ENCODE data around the gene SHOX.
"Not testable (repeated sequence)": the region's sequence is repeated elsewhere in the genome, so short reads cannot be mapped to it uniquely, and the experiment has no call there.

Gene SHOX

GRCh38 chrX:637660-638481 lies 7.3 kb downstream of the SHOX start:
- DNase-seq (ENCODE audit: low read depth in 3 of 3): no peak

GRCh38 chrX:638482-639131 lies 8.0 kb downstream of the SHOX start:
- DNase-seq (ENCODE audit: low read depth in 3 of 3): no peak

DNA sequence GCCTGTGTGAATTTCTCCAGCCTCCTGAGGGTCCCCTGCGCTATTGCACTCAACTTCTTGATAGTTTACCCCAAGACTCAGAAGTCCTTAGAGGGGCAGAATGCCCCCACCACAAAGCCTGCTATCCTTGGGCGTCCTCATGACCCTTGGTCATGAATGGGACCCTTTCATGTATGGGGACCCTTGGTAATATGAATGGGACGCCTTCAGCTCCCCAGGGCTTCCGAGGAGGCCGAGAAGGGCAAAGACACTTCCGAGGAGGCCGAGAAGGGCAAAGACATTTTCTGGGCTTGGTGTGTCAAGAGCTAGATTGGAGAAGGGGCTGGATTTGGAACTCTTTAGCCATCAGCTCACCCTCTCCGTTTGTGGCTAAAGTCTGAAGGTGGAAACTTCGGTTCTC lies 8.6 kb downstream of the SHOX start:
- DNase-seq (ENCODE audit: low read depth in 3 of 3): no peak

DNA sequence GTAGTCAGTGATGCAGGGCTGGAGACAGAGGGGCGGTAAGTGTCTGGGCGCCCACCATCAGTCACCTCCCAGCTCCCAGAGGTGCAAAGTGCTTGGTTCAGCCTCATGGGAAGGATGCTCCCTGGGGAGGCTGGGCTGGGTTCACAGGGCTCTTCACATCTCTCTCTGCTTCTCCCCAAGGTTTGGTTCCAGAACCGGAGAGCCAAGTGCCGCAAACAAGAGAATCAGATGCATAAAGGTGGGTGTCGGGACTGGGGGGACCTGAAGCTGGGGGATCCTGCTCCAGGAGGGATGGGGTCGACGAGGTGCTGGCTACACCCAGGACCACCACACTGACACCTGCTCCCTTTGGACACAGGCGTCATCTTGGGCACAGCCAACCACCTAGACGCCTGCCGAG lies 10.1 kb downstream of the SHOX start:
- DNase-seq (ENCODE audit: low read depth in 3 of 3): no peak

DNA sequence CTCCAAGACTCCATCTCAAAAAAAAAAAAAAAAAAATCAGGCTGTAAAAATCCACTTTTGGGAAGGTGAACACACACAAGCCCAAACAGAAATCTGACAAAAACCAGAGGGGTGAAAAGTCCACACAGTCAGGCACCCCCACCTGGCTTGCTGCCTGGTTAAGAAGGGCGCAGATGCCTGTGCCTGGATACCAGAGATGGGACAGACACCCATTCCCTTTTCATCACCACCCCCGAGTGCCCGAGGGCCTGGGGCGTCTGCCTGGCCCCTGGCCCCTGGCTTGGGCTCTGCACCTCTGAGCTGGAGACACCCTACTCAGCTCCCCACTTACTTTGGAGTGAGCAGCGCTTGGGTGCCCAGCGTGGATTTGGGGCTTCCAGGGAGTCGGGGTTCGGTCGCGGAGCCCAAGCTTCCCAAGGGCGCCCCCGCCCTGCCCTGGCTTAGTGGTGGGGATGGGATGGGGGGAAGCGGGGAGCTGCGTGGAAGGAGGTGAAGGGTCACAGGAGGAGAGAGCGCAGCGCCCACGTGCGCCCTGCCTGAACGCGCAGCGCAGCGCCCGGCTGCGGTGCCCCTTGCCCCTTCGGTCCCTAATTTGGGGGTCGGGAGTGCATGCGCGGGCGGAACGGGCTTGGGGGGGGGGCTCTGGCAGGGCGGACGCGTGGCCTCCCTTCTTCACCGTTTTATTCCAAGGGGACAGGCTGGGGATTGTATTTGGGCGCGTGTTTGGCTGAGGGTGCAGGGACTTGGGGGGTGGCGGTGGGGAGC lies 11.3 kb downstream of the SHOX start:
- DNase-seq (ENCODE audit: low read depth in 3 of 3): no peak

DNA sequence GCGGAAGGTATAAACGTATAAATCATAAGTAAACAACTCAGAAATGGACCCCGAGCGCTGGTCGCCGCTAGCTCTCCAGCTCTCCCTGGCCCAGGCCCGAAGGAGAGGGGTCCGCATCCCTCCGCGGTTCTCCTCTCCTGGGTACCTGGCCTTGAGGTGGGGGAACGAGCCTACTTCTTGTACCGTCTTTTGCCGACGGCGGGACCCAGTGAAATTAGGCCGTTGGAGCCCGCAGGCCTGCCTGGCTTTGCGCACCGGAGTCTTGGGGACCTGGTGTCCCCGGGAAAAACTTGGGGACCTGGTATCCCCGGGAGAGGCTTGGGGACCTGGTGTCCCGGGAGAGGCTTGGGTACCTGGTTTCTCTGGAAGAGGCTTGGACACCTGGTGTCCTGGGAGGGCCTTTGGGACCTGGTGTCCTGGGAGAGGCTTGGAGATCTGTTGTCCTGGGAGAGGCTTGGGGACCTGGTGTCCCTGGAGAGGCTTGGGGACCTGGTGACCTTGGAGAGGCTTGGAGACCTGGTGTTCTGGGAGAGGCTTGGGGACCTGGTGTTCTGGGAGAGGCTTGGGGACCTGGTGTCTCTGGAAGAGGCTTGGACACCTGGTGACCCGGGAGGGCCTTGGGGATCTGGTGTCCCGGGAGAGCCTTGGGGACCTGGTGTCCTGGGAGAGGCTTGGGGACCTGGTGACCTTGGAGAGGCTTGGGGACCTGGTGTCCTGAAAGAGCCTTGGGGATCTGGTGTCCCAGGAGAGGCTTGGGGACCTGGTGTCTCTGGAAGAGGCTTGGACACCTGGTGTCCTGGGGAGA lies 12.0 kb downstream of the SHOX start:
- no peak for DNase-seq (ENCODE audit: low read depth in 3 of 3)

- DNase-seq (ENCODE audit: low read depth in 3 of 3): no peak
These were observed 12.6 kb downstream of the SHOX start for GRCh38 chrX:643241-643595.

DNA sequence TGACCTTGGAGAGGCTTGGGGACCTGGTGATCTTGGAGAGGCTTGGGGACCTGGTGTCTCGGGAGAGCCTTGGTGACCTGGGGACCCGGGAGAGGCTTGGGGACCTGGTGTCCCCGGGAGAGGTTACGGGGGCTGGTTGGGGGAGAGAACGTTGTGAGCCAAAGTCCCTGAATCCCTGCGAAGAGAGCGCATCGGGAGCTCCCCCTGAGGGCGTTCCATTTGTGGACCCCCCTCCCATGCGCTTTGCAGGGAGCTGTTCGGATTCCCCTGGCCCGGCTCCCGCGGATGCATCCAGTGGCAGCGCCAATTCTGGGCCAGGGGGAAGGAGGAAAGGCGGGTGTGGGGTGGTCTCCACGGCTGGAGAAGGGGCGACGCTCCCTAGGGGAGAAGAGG lies 13.3 kb downstream of the SHOX start:
- no peak for DNase-seq (ENCODE audit: low read depth in 3 of 3)

GRCh38 chrX:644304-645281 lies 14.0 kb downstream of the SHOX start:
- DNase-seq (ENCODE audit: low read depth in 3 of 3): no peak

DNA sequence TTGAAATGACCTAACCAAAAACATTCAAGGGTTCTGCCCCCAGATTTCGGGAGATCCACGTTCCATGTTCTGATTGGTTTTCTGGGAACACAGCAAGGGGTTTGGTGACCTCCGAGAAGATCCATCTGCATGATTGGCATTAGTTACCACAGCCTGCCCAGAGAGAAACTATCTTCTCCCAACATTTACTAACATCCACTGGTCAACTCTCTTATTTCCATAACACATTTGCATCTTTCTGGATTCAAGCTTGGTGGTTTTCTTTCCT lies 15.6 kb downstream of the SHOX start:
- DNase-seq (ENCODE audit: low read depth in 3 of 3): no peak

DNA sequence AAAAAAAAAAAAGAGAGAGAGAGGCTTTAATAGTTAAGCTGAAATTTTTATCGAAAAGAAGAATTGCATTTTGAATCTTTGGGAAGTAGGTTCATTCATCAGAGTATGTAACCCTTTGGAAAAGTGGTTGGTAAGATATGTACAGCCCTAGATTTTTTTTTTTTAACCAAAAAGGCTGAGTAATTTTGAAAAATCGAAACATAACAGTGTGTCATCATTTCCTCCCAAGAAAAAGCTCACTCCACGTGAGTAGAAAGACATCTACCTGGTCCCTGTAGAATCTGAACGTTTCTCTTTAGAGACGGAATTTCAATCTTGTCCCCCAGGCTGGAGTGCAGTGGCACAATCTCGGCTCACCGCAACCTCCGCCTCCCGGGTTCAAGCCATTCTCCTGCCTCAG lies 16.2 kb downstream of the SHOX start:
- DNase-seq (ENCODE audit: low read depth in 3 of 3): no peak

DNA sequence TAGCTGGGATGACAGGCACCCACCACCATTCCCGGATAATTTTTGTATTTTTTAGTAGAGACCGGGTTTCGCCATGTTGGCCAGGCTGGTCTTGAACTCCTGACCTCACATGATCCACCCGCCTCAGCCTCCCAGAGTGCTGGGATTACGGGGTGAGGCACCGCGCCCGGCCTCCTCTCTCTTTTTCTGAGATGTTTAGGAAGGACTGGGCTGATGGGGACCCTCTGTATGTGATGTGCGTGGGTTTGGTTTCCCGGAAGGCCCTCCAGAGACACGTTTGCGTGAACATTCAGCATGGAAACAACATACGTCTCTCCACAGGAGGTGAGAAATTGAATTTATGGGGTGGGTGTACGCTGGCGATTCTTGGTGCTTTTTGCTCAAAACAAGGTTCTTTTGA lies 18.6 kb downstream of the SHOX start:
- no peak for DNase-seq (ENCODE audit: low read depth in 3 of 3)

DNA sequence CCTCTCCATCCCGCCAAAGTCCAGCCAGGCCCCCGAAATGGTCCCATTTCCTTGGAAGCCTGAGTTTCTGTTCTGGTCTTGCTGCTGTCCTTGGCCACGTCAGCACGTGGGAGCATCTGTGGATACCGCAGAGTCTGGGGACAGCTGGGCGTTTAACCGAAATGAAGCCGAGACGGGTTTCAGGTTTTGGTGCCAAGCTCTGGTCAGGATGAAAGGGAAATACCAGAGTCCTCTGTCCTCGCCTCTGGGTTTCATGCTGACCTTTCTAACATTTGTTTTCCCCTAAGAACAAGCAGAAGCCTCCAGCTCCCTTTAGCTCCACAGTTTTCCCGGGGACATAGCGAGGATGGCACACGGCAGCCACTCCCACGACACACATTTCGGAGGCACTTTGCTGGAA lies 19.7 kb downstream of the SHOX start:
- no peak for DNase-seq (ENCODE audit: low read depth in 3 of 3)

GRCh38 chrX:650811-651210 lies 20.2 kb downstream of the SHOX start:
- no peak for DNase-seq (ENCODE audit: low read depth in 3 of 3)

- DNase-seq (ENCODE audit: low read depth in 3 of 3): not testable (repeated sequence)
These were observed 21.3 kb downstream of the SHOX start for GRCh38 chrX:651922-652321.

GRCh38 chrX:652341-652741 lies 21.8 kb downstream of the SHOX start:
- DNase-seq (ENCODE audit: low read depth in 3 of 3): no peak

- no peak for DNase-seq (ENCODE audit: low read depth in 3 of 3)
These were observed 22.7 kb downstream of the SHOX start for GRCh38 chrX:653306-653705.

DNA sequence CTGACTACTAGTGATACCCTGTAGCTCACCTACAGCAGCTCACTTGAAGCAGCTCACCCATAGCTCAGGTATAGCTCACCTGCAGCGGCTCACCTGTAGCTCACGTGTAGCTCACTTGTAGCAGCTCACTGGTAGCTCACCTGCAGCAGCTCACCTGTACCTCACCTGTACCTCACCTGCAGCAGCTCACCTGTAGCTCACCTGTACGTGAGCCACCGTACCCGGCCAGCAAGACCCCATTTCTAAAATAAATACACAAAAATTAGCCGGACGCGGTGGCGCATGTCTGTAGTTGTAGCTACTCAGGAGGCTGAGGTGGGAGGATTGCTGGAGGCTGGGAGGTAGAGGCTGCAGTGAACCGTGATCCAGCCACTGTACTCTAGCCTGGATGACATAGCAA lies 30.6 kb downstream of the SHOX start:
- no peak for DNase-seq (ENCODE audit: low read depth in 3 of 3)

- no peak for DNase-seq (ENCODE audit: low read depth in 3 of 3)
These were observed 31.5 kb downstream of the SHOX start for GRCh38 chrX:662126-662525.

- DNase-seq (ENCODE audit: low read depth in 3 of 3): no peak
These were observed 33.2 kb downstream of the SHOX start for GRCh38 chrX:663841-664240.

Data from stimulated activated CD4-positive, alpha-beta T cell treated with anti-CD3 and anti-CD28 coated beads, TNF-alpha, amount 100 ng/mL, for 48 hours (primary cell).